Panc1 (cell line): ENCODE data around the gene ZBTB40. TPM values are rescaled to one million over a fixed set of nuclear protein-coding genes. Genes with fewer than 3 reads are reported as not detected.

Experiments
- ATAC-seq: fragments of 200-7000 bp; cut with Tn5 transposase; 2 replicates; pipeline ENCODE4 v1.9.1; 2020; ENCODE audit warnings: mild to moderate bottlenecking, moderate library complexity
- BruUV-seq: library from RNA; stranded (reverse); fragments of 400-500 nt; replicated peaks from 2 replicates; lab custom pipeline; 2021; lab: Mats Ljungman, UMichigan
- CTCF ChIA-PET: fragments of 300-600 bp; sonication (Branson Sonifier 250); formaldehyde crosslinking; loops from one replicate; lab custom pipeline; 2022; ENCODE audit warnings: antibody characterized with exemption; lab: Charles Lee
- POLR2A ChIA-PET: fragments of 300-600 bp; sonication (Branson Sonifier 250); formaldehyde crosslinking; loops from one replicate; lab custom pipeline; 2022; ENCODE audit warnings: antibody characterized with exemption; lab: Charles Lee
- DNase-seq: peaks from one replicate; pipeline ENCODE4 v3.0.0-alpha.2; 2010; ENCODE audit warnings: low read depth, low spot score
- H3K27ac ChIP-seq: 2 replicates; pipeline ENCODE4 v1.5.1; 2011; ENCODE audit warnings: mild to moderate bottlenecking, low read length, inconsistent platforms
- H3K27me3 ChIP-seq: fragments of 200-500 bp; sonication (Bioruptor generic); 2 replicates; pipeline ENCODE4 v1.6.0; 2014; ENCODE audit warnings: low read length, inconsistent platforms; ENCODE audit not compliant: control insufficient read depth, insufficient read depth
- H3K36me3 ChIP-seq: fragments of 200-500 bp; sonication (Bioruptor generic); 2 replicates; pipeline ENCODE4 v1.5.1; 2014; ENCODE audit warnings: inconsistent platforms, mild to moderate bottlenecking, low read length, moderate library complexity; ENCODE audit not compliant: control insufficient read depth, insufficient read depth
- H3K4me1 ChIP-seq: 2 replicates; pipeline ENCODE4 v1.5.1; 2011; ENCODE audit warnings: inconsistent platforms, mild to moderate bottlenecking, low read length, moderate library complexity; ENCODE audit not compliant: control insufficient read depth, insufficient read depth
- H3K4me3 ChIP-seq, 2 experiments: 2 replicates each; pipeline ENCODE4 v1.5.1; 2011 to 2012; ENCODE audit warnings: low read depth in 2 of 2, low read length in 2 of 2, mild to moderate bottlenecking in 2 of 2, inconsistent platforms in 1 of 2, moderate library complexity in 1 of 2
- H3K9me3 ChIP-seq: fragments of 200-500 bp; sonication (Bioruptor generic); 2 replicates; pipeline ENCODE4 v1.5.1; 2014; ENCODE audit warnings: low read depth, mild to moderate bottlenecking, inconsistent platforms, low read length, moderate library complexity; ENCODE audit not compliant: control insufficient read depth, insufficient read depth
- CTCF ChIP-seq: fragments of 450-650 bp; IDR thresholded peaks from 2 replicates; pipeline ENCODE4 v1.5.1; 2017; ENCODE audit warnings: mild to moderate bottlenecking
- POLR2AphosphoS5 ChIP-seq: IDR thresholded peaks from 2 replicates; pipeline ENCODE4 v1.6.1; 2012; ENCODE audit warnings: mild to moderate bottlenecking, low read depth, low read length, moderate library complexity
- SIN3A ChIP-seq: IDR thresholded peaks from 2 replicates; pipeline ENCODE4 v1.6.1; 2012; ENCODE audit warnings: low read depth, mild to moderate bottlenecking, low read length, moderate library complexity, borderline replicate concordance; ENCODE audit not compliant: insufficient read depth
- TCF7L2 ChIP-seq: IDR thresholded peaks from 2 replicates; pipeline ENCODE4 v1.6.1; 2011; ENCODE audit warnings: mild to moderate bottlenecking, low read depth, low read length, inconsistent platforms
- in situ Hi-C: cut with HindIII; loops from 2 replicates; pipeline ENCODE4 v1.10.0; 2016; ENCODE audit warnings: low sequenced_read_pairs, low pct_unique_long_range_greater_than_20kb
- intact Hi-C: fragments of 100-400 bp; cut with micrococcal nuclease; formaldehyde crosslinking; loops from one replicate; pipeline ENCODE4 v1.10.0; 2022; ENCODE audit not compliant: unreplicated experiment
- total RNA-seq: library from RNA; stranded (reverse); gene quantifications from one replicate; pipeline ENCODE4 v1.2.1, GENCODE V29; 2021; ENCODE audit not compliant: unreplicated experiment
- TF ChIP-seq, protein P1 (sequence below), 2 experiments: IDR thresholded peaks; 2 replicates each; pipeline ENCODE4 v1.6.1; 2011 to 2012; ENCODE audit warnings: low read depth in 2 of 2, control low read depth in 1 of 2, low read length in 1 of 2, mild to moderate bottlenecking in 1 of 2, moderate library complexity in 1 of 2; ENCODE audit not compliant: insufficient read depth in 1 of 2

Gene ZBTB40
- total RNA-seq, 1 experiment from 2014 or later = 24.3 TPM

DNA sequence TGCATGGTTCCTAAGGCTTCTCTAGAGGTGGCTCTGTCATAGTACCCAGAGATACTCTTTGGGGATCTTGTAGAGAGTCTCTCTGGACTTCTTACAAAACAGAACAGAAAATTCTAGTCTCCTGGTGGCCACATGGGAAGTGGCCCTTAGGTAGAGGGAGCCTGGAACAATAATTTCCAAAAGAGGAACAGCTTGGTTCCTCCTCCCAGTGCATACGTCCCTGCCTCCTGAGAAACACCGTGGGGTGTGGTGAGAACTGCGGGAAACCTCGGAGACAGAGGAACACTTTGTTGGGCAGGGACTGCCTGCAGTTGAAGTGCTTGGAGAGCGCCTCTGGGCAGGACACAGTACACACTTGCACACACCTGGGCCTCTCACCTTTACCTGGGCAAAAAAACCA lies 72.8 kb downstream of the ZBTB40 start:
- Histone ChIP-seq H3K4me3 (no peak overlapping the region), H3K27ac (no peak overlapping the region), H3K9me3 (no peaks in the 10 kb centered on the region), H3K36me3 (peaks cover 9% of the 10 kb centered on the region; the same call in 1 of the 2 replicates), H3K27me3 (no peaks in the 10 kb centered on the region), H3K4me1 (no peaks in the 10 kb centered on the region)
- POLR2A ChIA-PET = no interaction called here
- in situ Hi-C loops = no loop called here
- ATAC-seq (no peak), DNase-seq (no peak)
- CTCF ChIA-PET = no interaction called here
- intact Hi-C loops = no loop called here
- TF ChIP-seq, protein P1, sequence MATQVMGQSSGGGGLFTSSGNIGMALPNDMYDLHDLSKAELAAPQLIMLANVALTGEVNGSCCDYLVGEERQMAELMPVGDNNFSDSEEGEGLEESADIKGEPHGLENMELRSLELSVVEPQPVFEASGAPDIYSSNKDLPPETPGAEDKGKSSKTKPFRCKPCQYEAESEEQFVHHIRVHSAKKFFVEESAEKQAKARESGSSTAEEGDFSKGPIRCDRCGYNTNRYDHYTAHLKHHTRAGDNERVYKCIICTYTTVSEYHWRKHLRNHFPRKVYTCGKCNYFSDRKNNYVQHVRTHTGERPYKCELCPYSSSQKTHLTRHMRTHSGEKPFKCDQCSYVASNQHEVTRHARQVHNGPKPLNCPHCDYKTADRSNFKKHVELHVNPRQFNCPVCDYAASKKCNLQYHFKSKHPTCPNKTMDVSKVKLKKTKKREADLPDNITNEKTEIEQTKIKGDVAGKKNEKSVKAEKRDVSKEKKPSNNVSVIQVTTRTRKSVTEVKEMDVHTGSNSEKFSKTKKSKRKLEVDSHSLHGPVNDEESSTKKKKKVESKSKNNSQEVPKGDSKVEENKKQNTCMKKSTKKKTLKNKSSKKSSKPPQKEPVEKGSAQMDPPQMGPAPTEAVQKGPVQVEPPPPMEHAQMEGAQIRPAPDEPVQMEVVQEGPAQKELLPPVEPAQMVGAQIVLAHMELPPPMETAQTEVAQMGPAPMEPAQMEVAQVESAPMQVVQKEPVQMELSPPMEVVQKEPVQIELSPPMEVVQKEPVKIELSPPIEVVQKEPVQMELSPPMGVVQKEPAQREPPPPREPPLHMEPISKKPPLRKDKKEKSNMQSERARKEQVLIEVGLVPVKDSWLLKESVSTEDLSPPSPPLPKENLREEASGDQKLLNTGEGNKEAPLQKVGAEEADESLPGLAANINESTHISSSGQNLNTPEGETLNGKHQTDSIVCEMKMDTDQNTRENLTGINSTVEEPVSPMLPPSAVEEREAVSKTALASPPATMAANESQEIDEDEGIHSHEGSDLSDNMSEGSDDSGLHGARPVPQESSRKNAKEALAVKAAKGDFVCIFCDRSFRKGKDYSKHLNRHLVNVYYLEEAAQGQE (IDR thresholded peaks at IDR 0.05; ENCODE audit: insufficient read depth in 1 of 2, low read depth in 2 of 2, low read length in 1 of 2) = no peak
- TF ChIP-seq TCF7L2 (no peak), POLR2AphosphoS5 (no peak), SIN3A (no peak), CTCF (no peak)
- BruUV-seq = no TSS peak

- Histone ChIP-seq H3K9me3 (no peaks in the 10 kb centered on the region), H3K36me3 (peaks cover 7% of the 10 kb centered on the region; the same call in 1 of the 2 replicates), H3K27me3 (no peaks in the 10 kb centered on the region), H3K4me3 (no peak overlapping the region), H3K4me1 (no peaks in the 10 kb centered on the region), H3K27ac (no peak overlapping the region)
- in situ Hi-C loops = no loop called here
- ChIA-PET CTCF (no interaction called here), POLR2A (no interaction called here)
- no peak for DNase-seq
- intact Hi-C loops = loop anchor here (5.0 kb wide), 1 partner anchor 117 kb away; the partner anchor contains the start of gene C1QC
- no TSS peak for BruUV-seq
- TF ChIP-seq POLR2AphosphoS5 (no peak), SIN3A (no peak), CTCF (no peak), TCF7L2 (no peak)
- TF ChIP-seq, protein P1 (IDR thresholded peaks at IDR 0.05; ENCODE audit: insufficient read depth in 1 of 2, low read depth in 2 of 2, low read length in 1 of 2) = no peak
- no peak for ATAC-seq
Observed at GRCh38 chr1:22525211-22525610, 73.6 kb downstream of the ZBTB40 start.
